GM15510 (cell line): ENCODE data around the gene KCND3.

Experiments used
- POLR2A ChIP-seq: IDR thresholded peaks from 3 replicates; pipeline ENCODE4 v1.6.1; 2011; ENCODE audit warnings: borderline replicate concordance; ENCODE audit not compliant: insufficient read length; ENCODE audit errors: extremely low read depth

Gene KCND3

GRCh38 chr1:111729946-111730681 lies 259.4 kb downstream of the KCND3 start:
- TF ChIP-seq POLR2A, result no peak

- no peak for TF ChIP-seq POLR2A
Measured at GRCh38 chr1:111729271-111729921, 260.1 kb downstream of the KCND3 start.

- no peak for TF ChIP-seq POLR2A
Measured at GRCh38 chr1:111727056-111727455, 262.4 kb downstream of the KCND3 start.

- TF ChIP-seq POLR2A, result no peak
Measured at GRCh38 chr1:111725192-111725591, 264.3 kb downstream of the KCND3 start.

- TF ChIP-seq POLR2A, result no peak
Measured at GRCh38 chr1:111723871-111724270, 265.6 kb downstream of the KCND3 start.

GRCh38 chr1:111723091-111723806 lies 266.2 kb downstream of the KCND3 start:
- no peak for TF ChIP-seq POLR2A

GRCh38 chr1:111720977-111721786 lies 268.3 kb downstream of the KCND3 start:
- no peak for TF ChIP-seq POLR2A
